D341Med (cell line): ENCODE measurements around the gene GJA1.

Source experiments
- DNase-seq: peaks from one replicate; pipeline ENCODE4 v3.0.0; 2012; ENCODE audit warnings: low spot score

GJA1 gene

DNA sequence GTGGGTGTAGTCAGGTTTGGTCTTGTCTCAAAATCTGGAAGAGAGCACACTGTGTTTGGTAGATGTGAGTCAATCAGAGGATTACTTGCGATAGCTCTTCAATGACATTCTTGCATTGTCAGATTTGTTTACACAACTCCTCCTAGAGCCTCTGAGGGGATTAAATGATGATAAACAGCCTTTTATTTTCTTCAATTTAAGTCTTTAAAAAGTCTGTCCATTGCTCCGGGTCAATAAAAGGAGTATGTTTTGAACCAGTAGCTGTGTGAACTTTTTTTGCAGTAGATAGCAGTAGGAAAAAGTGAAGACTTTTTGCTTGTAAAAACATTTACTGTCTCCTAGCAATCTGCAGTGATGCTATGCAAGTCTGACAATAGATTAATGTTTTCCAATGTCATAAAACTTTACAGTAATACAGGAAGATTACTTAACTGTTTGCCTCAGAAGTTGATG lies 49.9 kb downstream of the GJA1 start:
- no peak for DNase-seq

DNA sequence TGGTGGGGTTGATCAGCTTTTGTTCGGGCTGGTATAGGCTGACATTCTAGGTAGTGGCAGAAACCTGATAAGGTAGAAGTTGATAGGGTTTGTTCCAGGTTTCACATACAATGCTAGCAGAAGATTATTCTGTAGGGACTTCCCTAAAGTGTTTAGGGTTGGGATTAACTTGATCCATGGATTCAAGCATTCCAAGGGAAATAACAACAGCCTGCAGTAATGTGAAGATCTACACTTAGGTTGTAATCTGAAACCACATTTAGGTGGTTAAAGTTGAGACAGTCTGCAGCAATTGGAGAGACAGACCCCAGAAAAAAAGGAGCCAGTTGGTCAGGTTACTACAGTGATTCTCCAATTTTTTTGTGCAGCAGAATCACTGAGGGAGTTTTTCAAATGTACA lies 56.1 kb downstream of the GJA1 start:
- DNase-seq: no peak

DNA sequence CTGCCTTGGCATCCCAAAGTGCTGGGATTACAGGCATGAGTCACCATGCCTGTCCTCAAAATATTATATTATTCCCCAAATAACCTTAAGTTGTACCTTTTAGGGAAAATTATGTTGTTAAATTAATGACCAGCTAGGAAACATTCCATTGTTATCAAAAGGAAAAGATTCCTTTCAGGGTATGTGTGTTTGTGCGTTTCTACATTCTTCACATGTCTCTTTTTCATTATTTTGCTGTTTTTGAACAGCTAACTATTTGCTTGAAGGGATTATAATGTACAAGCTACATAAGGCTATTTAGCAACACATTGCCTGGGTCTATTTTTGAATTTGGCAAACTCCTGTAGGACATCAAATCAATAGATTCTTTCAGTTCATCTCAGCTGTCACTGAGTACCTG lies 57.1 kb downstream of the GJA1 start:
- no peak for DNase-seq

DNA sequence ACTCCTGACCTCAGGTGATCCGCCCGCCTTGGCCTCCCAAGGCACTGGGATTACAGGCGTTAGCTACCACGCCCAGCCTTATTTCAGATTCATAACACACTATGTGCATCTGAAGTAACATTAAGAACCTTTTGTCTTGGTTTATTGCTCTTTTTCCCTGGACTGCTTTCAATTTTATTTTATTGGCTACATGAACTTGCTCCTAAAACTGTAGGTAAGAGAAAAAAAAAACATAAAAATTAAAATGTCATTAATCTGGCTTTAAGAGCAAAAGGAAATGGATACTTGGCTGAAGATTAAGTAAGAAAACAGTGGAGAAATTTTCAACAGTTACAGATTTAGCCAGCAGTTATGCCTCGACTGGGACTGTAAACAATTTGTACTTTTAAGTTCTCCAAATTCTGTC lies 62.5 kb downstream of the GJA1 start:
- no peak for DNase-seq

DNA sequence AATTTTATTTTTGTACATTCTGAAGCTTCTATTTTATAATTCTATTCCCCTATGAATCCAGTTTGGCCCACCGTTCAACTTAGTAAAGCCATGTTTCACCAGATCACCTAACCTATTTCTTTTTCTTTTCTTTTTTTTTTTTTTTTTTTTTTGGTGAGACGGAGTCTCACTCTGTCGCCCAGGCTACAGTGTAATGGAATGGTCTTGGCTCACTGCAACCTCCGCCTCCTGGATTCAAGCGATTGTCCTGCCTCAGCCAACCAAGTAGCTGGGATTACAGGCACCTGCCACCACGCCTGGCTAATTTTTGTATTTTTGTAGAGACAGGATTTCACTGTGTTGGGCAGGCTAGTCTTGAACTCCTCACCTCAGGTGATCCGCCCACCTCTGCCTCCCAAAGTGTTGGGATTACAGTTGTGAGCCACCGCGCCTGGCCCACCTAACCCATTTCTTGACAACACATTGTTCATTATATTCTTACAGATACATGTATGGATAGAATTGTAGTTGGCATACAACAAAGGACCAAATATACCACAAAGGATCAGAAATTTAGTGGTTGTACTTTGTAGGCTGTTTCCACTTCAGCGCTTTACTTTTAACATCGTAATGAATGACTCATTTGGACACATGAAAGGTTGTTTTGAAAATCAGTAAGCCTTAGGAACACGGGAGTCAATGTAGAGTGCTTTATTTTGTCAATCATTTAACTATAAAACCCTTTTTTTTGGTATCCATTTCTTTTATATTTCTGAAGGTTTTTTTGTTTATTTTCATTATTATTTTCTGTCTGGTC lies 63.2 kb downstream of the GJA1 start:
- no peak for DNase-seq
